ENCODE measurements around the gene PHIP. TPM values are rescaled to one million over a fixed set of nuclear protein-coding genes. Genes with fewer than 3 reads are reported as not detected.

The PHIP gene
- total and polyA plus RNA-seq, 9 of the 15 experiments (the other 6 are each of a cell fraction or from before 2014, with no cell fraction given): 8.1 to 36.3 (median 16.5) TPM

- TF ChIP-seq FOXP4 (CRISPR knock-in tag; IDR thresholded peaks at IDR 0.05; ENCODE audit: borderline replicate concordance) (no peak), HDAC2 (IDR thresholded peaks at IDR 0.05) (peak; percentile 47; the same call in 1 of the 2 replicates), TEAD4 (IDR thresholded peaks at IDR 0.05; ENCODE audit: low read length) (no peak), TEAD4 (CRISPR knock-in tag; IDR thresholded peaks at IDR 0.05; ENCODE audit: borderline replicate concordance) (no peak), SIX5 (IDR thresholded peaks at IDR 0.05; ENCODE audit: borderline replicate concordance in 1 of 2, insufficient read depth in 1 of 2, low read depth in 1 of 2, low read length in 2 of 2) (no peak), ZNF764 (CRISPR knock-in tag; IDR thresholded peaks at IDR 0.05; ENCODE audit: low read depth) (no peak), ASH1L (IDR thresholded peaks at IDR 0.05; ENCODE audit: borderline replicate concordance, low read depth, partially characterized antibody) (no peak), ZNF699 (CRISPR knock-in tag; IDR thresholded peaks at IDR 0.05; ENCODE audit: insufficient replicate concordance) (no peak), NONO (IDR thresholded peaks at IDR 0.05; ENCODE audit: low read depth in 2 of 2, low read length in 1 of 2) (no peak), MTA2 (IDR thresholded peaks at IDR 0.05; ENCODE audit: low read depth) (no peak), CSDE1 (IDR thresholded peaks at IDR 0.05) (no peak), NR2C2 (CRISPR knock-in tag; IDR thresholded peaks at IDR 0.05) (no peak), NR2C2 (tag; IDR thresholded peaks at IDR 0.05) (peak; percentile 66)
- TF ChIP-seq, protein P1, sequence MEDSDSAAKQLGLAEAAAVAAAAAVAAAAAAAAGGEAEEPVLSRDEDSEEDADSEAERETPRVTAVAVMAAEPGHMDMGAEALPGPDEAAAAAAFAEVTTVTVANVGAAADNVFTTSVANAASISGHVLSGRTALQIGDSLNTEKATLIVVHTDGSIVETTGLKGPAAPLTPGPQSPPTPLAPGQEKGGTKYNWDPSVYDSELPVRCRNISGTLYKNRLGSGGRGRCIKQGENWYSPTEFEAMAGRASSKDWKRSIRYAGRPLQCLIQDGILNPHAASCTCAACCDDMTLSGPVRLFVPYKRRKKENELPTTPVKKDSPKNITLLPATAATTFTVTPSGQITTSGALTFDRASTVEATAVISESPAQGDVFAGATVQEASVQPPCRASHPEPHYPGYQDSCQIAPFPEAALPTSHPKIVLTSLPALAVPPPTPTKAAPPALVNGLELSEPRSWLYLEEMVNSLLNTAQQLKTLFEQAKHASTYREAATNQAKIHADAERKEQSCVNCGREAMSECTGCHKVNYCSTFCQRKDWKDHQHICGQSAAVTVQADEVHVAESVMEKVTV (CRISPR knock-in tag; IDR thresholded peaks at IDR 0.05): no peak
- TF ChIP-seq, protein P2, sequence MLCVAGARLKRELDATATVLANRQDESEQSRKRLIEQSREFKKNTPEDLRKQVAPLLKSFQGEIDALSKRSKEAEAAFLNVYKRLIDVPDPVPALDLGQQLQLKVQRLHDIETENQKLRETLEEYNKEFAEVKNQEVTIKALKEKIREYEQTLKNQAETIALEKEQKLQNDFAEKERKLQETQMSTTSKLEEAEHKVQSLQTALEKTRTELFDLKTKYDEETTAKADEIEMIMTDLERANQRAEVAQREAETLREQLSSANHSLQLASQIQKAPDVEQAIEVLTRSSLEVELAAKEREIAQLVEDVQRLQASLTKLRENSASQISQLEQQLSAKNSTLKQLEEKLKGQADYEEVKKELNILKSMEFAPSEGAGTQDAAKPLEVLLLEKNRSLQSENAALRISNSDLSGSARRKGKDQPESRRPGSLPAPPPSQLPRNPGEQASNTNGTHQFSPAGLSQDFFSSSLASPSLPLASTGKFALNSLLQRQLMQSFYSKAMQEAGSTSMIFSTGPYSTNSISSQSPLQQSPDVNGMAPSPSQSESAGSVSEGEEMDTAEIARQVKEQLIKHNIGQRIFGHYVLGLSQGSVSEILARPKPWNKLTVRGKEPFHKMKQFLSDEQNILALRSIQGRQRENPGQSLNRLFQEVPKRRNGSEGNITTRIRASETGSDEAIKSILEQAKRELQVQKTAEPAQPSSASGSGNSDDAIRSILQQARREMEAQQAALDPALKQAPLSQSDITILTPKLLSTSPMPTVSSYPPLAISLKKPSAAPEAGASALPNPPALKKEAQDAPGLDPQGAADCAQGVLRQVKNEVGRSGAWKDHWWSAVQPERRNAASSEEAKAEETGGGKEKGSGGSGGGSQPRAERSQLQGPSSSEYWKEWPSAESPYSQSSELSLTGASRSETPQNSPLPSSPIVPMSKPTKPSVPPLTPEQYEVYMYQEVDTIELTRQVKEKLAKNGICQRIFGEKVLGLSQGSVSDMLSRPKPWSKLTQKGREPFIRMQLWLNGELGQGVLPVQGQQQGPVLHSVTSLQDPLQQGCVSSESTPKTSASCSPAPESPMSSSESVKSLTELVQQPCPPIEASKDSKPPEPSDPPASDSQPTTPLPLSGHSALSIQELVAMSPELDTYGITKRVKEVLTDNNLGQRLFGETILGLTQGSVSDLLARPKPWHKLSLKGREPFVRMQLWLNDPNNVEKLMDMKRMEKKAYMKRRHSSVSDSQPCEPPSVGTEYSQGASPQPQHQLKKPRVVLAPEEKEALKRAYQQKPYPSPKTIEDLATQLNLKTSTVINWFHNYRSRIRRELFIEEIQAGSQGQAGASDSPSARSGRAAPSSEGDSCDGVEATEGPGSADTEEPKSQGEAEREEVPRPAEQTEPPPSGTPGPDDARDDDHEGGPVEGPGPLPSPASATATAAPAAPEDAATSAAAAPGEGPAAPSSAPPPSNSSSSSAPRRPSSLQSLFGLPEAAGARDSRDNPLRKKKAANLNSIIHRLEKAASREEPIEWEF (CRISPR knock-in tag; IDR thresholded peaks at IDR 0.05): no peak; the same call in 1 of the 2 replicates
- TF ChIP-seq, protein P3, sequence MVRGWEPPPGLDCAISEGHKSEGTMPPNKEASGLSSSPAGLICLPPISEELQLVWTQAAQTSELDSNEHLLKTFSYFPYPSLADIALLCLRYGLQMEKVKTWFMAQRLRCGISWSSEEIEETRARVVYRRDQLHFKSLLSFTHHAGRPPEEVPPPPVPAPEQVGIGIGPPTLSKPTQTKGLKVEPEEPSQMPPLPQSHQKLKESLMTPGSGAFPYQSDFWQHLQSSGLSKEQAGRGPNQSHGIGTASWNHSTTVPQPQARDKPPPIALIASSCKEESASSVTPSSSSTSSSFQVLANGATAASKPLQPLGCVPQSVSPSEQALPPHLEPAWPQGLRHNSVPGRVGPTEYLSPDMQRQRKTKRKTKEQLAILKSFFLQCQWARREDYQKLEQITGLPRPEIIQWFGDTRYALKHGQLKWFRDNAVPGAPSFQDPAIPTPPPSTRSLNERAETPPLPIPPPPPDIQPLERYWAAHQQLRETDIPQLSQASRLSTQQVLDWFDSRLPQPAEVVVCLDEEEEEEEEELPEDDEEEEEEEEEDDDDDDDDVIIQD (CRISPR knock-in tag; IDR thresholded peaks at IDR 0.05): no peak
These were observed at the start of gene PHIP (continued) for GRCh38 chr6:79078075-79078969.

All from K562 (cell line).